GM19238 (cell line): Measurements from ENCODE around the gene HOXD4.

Experiments
- DNase-seq: peaks from one replicate; pipeline ENCODE4 v3.0.0; 2011; ENCODE audit warnings: low spot score; ENCODE audit not compliant: insufficient read length

Gene HOXD4

GRCh38 chr2:176114120-176114929, 37.0 kb upstream of the HOXD4 start:
- DNase-seq = no peak

GRCh38 chr2:176114930-176115625, 36.3 kb upstream of the HOXD4 start:
- no peak for DNase-seq

- no peak for DNase-seq
Measured at GRCh38 chr2:176115883-176116813, 35.2 kb upstream of the HOXD4 start, which contains the start of gene HOXD10. HOXD10 (plus strand) TSS chr2:176116778; CDS start chr2:176116834, 56 bp downstream.

DNA sequence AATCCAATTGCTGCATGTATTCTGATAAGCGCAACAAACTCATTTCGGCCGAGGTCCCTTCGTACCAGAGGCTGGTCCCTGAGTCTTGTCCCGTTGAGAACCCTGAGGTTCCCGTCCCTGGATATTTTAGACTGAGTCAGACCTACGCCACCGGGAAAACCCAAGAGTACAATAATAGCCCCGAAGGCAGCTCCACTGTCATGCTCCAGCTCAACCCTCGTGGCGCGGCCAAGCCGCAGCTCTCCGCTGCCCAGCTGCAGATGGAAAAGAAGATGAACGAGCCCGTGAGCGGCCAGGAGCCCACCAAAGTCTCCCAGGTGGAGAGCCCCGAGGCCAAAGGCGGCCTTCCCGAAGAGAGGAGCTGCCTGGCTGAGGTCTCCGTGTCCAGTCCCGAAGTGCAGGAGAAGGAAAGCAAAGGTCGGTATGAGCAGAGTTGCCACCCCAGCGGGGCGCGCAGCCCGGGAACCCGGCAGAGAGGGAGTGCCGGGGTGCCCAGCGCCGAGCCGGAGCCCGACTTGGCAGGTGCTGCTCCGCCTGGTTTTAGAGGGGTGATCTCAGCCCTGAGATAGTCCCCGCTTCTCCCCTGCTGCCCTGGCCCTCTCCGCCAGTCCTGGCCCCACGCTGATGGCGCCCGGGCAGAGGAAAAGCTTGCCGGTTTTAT, 34.1 kb upstream of the HOXD4 start:
- no peak for DNase-seq

GRCh38 chr2:176117823-176118371, 33.5 kb upstream of the HOXD4 start:
- no peak for DNase-seq

DNA sequence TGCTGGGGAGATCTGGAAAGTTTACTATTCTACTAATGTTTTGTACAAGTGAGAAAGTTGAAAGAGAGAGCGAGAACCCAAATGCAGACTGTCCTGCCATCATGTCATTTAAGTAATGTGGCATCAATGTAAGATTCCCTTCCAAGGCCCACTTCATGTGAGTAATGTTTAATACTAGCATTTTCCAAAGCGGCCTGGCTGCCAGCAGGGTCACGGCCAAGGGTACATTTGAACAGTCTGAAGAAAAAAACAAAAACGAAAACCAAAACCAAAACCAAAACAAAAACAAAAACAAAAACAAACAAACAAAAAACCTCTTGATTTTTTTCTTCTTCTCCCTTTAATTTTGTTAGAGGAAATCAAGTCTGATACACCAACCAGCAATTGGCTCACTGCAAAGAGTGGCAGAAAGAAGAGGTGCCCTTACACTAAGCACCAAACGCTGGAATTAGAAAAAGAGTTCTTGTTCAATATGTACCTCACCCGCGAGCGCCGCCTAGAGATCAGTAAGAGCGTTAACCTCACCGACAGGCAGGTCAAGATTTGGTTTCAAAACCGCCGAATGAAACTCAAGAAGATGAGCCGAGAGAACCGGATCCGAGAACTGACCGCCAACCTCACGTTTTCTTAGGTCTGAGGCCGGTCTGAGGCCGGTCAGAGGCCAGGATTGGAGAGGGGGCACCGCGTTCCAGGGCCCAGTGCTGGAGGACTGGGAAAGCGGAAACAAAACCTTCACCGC, 32.6 kb upstream of the HOXD4 start:
- no peak for DNase-seq

DNA sequence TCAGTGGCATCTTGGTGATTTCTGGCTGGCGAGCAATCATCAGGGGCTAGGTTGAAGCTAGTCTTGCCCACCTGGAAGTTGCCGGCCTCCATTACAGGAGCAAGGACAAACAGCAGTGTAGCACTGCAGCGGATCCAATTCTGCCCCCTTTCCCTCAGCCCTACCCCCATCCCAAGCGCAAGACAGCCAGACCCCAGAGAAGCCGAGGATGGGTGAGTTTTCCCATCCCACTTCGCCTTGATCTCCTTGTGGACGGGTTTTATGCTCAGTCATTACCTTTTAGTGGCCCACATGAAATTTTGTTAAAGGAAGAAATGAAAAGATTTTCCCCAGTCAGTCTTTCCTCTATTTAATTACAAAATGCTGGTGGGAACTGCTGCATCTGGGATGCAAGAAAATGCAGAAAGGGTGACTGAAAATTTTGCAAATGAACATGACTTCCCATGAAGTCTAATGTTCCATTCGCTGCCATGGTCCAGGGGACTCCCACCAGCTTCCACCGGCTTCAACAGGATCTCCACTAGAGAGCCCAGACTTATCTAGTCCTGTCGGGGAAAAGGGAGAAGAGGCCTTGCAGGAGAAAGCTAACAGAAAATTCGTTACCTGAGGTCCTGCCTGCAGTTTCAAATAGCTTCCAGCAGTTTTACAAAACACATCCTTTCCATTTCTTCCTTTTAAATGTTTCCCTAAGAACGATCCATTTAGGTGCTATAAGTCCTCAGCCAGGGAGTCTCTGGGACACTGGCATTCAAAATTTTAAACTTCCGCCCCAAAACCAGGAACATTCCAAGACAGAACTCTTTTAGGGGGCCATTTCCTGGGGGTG, 30.8 kb upstream of the HOXD4 start:
- DNase-seq = no peak

DNA sequence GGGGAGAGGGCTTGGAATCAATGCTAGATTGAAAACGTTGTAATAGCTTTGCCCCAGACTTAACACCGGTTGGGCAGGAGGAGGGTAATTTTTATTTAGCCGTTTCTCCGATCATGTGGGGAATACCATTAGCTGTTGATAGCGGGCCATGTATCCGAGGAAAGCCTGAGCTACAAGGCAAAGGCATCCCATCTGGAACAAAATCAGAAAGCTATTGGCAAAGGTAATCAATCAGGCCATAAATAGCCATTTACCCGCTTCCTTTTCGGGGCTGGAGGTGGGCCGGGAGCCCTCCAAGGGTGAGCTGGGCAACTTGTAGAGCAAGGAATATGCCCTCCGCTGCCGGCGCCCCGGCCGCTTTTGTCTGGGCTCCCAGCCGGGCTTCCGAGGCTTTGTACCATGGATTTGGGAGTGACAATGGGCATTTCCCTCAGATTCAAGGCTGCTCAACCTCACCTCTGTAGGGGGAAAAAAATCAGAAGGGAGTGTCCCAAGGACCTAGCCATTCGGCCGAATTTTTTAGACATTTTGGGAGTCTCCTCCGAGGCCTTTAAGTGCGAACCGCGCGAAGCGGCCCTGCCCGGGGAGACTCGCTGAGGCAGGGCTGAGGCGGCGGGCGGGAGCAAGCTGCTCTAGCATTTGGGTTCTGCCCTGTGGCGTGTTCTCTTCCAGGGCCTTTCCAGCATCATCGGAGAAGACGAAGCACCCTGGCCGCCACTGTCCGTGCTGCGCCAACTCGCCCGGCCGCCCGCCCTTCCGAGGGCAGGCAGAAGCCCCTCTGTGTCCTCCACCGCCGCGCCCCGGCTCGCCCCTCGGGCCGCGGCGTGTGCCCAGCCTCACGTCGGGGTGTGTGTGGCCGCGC, 29.9 kb upstream of the HOXD4 start:
- DNase-seq = no peak

DNA sequence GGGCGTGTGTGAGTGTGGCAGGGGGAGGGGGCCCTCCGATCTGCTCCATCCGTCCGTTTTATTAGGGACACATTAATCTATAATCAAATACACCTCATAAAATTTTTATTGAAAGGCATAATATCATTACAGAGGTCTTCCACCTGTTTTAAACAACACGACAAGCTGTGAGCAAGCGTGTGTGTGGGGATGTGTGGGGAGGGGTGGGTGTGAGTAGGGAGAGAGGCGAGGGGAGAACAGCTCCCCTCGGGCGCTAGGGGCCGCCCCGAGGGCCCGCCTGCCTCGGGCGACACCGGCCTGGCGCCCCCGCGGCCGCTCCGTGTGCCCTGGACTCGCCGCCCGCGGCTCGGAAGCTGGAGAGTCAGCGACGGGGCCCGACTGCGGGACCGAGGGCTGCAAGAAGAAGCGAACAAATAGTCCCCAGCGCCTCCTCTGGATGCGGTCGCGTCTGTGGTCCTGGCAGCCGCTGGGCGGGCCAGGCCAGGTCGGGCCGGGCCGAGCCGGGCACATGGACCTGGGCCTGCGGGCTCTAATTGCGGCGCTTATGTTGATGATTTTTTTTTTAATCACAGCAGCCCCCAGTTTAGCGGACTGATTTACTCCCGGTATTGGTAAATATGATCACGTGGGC, 29.2 kb upstream of the HOXD4 start:
- DNase-seq = no peak

- no peak for DNase-seq
Measured at GRCh38 chr2:176122683-176123410, 28.5 kb upstream of the HOXD4 start, which contains the start of gene HOXD9. HOXD9 (plus strand) TSS chr2:176122719; CDS start chr2:176122769, 50 bp downstream.

DNA sequence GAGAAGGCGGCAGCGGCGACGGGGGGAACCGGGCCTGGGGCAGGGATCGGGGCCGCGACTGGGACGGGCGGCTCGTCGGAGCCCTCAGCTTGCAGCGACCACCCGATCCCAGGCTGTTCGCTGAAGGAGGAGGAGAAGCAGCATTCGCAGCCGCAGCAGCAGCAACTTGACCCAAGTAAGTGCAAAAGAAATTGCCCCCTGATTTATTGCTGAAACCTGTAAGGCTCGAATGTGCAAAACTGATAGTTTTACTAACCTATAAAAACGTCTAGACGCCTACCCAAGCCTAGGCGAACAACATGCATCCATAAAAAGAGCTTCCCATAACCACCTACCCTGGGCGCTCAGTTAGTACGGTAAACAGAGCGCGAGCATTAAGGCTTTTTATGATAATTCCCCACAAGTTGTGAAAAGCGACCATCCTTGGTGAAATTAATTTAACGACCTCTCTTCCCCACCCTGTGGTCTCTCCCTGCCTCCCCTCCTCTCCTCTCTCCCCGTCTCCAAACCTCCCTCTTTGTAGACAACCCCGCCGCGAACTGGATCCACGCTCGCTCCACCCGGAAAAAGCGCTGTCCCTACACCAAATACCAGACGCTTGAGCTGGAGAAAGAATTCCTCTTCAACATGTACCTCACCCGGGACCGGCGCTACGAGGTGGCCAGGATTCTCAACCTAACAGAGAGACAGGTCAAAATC, 27.8 kb upstream of the HOXD4 start:
- no peak for DNase-seq

DNA sequence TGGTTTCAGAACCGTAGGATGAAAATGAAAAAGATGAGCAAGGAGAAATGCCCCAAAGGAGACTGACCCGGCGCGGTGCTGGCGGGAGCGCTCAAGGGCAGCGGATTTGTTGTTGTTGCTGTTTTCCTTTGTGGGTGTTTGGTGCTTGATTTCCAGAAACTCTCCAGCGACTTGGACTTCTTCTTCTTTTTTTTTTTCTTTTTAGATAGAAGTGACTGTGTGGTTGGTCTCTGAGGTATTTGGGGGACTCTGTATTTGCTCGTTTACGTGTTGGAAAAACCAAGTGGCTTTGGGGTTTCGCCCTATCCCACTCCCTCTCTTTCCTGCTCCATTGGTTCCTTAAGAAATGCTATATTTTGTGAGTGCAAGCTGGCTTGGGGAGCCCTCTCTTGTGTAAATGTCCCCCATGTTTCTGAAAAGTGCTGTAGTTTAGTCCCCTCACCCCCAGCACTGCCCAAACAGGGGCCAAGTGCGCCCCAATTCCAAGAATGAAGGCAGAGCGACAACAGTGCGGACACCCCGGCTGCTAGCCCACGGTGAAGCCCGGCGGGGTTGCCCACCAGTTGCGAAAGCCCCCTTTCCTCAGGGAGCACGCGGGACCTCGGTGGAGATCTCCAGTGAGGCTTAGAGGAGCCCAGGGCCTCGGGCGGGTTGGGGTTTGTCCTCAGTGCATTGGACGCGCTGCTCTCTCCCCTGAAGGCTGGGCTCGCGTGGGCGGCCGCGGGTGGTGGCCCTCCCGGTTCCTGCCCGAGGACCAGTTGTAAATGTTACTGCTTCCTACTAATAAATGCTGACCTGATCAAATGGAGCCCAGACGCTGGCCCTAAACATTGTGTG, 27.0 kb upstream of the HOXD4 start:
- no peak for DNase-seq

GRCh38 chr2:176124947-176125771, 26.2 kb upstream of the HOXD4 start:
- DNase-seq = no peak

DNA sequence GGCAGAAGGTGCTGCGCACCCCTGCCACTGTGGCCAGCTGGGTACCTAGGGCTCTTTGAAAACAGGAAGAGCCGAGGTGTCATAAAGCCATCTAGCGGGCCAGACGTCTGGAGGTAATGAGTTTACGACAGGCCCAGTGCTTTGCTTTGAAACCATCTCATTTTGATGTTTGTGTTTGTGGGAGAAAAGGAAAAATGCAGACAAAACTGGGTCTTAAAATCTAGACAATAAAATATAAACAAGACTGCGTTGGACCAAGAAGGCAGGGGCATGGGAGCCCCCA, 25.6 kb upstream of the HOXD4 start:
- no peak for DNase-seq
